HG02642 (cell line): Measurements from ENCODE around the gene SULT4A1.
"Not testable (repeated sequence)": the region's sequence is repeated elsewhere in the genome, so short reads cannot be mapped to it uniquely, and the experiment has no call there.

Experiments used
- ATAC-seq: cut with Tn5 transposase; IDR thresholded peaks from one replicate; pipeline ENCODE4 v1.9.1; 2021; ENCODE audit warnings: mild to moderate bottlenecking; ENCODE audit not compliant: unreplicated experiment, poor library complexity

Gene SULT4A1, protein sequence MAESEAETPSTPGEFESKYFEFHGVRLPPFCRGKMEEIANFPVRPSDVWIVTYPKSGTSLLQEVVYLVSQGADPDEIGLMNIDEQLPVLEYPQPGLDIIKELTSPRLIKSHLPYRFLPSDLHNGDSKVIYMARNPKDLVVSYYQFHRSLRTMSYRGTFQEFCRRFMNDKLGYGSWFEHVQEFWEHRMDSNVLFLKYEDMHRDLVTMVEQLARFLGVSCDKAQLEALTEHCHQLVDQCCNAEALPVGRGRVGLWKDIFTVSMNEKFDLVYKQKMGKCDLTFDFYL

DNA sequence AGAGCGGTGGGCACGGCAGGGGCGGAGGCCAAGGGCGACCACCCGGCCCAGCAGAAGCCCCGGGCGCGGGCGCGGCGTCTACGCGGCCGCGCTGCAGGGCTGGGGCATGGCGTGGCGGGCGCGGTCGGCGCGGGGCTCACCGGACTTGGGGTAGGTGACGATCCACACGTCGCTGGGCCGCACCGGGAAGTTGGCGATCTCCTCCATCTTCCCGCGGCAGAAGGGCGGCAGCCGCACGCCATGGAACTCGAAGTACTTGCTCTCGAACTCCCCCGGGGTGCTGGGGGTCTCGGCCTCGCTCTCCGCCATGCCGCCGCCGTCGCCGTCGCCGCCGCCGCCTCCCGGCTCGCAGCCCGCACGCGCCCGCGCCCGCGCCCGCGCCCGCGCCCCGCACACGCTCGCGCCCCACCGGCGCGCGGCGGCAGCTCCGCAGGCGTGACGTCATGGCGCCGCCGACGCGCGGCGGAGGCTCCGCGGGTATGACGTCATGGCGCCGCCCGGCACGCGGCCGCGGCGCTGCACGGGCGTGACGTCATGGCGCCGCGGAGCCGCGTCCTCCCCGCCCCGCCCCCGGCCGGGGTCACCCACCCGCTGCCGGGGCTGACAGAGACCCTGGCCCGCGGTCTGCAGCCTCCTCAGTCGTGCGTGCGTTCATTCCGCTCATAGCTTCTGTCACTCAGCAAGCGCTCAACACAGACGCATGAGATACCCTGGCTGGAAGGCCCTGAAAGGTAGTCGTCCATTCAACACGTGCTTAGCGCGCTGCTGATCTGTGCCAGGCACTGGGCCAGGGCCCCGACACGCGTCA is at the start of gene SULT4A1:
SULT4A1 (minus strand) TSS at position 440 of the 808 bp plus-strand sequence; CDS start at position 309, 131 bp downstream.
- ATAC-seq: no peak

DNA sequence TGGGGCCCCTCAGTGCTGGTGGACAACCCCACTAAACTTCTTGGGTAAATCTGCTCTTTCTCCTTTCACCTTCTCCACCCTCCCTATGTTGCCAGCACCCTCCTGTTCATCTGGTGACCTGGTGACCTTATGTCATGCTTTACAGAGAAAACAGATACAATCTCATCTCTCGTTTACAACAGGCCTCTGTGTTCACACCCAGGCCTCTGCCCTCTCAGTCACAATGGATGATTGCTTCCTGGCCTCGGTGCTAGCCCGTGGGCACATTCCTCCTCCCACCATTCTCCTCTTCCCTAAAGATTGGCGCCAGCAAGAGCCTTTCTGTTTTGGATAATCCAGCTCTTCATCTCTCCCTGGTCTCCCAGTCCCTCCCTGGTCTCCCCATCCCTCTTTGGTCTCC is 49.0 kb upstream of the SULT4A1 start:
- ATAC-seq: no peak

DNA sequence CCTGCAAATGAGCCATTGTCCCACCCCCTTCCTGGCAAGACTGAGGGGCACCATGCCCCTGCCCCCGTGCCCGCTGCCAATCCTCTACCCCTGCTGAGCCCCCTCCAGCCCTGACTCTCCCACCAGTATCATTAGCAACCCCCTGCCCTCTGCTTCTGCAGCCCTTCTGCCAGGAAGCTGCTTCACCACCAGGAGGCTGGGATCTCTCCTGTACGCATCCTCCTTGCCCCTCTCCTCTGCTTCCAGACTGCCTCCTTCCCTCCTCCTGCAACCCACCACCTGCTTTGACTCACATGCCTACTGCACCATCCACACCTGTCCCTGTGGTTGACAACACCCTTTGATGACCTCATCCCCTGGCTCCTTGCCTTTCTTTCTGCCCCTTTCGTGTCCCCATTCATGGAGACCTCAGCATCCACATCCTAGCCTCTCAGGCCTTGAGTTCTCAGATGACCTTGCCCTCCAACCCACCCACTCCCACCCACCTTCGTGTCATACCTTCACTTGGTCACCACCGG is 47.9 kb upstream of the SULT4A1 start:
- no peak for ATAC-seq

DNA sequence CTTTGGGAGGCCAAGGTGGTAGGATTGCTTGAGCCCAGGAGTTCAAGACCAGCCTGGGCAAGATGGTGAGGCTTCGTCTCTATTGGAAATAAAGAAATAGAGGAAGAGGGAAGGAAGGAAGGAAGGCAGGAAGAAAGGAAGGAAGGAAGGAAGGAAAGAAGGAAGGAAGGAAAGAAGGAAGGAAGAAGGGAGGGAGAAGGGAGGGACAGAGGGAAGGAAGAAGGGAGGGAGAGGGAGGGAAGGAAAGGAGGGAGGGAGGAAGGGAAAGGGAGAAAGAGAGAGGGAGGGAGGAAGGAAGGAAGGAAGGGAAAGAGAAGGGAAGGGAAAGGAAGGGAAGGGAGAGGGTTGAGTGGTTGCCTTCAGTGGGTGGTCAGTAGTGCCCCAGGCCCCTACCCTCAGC is 47.4 kb upstream of the SULT4A1 start:
- ATAC-seq: no peak

DNA sequence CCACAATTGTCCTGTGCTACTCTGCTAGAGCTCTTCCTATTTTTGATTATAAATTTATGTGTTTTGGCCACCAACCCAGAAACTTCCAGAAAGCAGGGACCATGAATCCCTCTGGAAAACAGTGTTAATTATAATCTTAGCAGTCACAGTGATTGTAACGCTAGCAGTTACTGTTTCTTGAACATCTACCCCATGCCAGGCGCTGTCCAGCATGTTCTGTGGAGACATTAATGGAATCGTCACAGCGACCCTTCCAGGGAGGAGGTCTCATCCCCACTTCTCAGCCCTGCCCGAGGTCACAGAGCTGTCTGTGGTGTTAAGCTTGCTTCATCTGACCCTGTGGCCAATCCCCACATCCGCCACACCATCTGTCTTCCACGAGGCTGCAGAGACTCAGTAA is 43.4 kb upstream of the SULT4A1 start:
- ATAC-seq: no peak

DNA sequence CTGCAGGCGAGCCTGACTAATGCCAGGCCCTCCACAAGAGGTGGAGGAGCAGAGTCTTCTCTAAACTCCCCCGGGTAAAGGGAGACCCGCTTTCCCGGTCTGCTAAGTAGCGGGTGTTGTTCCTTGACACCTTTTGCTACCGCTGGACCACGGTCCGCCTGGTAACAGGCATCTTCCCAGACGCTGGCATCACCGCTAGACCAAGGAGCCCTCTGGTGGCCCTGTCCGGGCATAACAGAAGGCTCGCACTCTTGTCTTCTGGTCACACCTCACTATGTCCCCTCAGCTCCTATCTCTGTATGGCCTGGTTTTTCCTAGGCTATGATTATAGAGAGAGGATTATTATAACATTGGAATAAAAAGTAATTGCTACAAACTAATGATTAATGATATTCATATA is 42.1 kb upstream of the SULT4A1 start:
- not testable (repeated sequence) for ATAC-seq

DNA sequence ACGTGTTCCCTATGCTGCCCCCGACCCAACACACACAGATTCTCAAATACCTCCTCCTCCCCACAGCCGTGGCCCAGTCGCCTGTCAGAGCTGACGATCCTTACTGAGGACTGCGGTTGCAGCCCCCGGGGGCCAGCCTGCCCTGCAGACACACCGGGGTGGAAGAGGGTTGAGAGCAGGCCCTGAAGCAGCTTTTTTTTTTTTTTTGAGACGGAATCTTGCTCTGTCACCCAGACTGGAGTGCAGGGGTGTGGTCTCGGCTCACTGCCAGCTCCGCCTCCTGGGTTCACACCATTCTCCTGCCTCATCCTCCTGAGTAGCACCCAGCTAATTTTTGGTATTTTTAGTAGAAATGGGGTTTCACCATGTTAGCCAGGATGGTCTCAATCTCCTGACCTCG is 40.7 kb upstream of the SULT4A1 start:
- ATAC-seq: not testable (repeated sequence)

DNA sequence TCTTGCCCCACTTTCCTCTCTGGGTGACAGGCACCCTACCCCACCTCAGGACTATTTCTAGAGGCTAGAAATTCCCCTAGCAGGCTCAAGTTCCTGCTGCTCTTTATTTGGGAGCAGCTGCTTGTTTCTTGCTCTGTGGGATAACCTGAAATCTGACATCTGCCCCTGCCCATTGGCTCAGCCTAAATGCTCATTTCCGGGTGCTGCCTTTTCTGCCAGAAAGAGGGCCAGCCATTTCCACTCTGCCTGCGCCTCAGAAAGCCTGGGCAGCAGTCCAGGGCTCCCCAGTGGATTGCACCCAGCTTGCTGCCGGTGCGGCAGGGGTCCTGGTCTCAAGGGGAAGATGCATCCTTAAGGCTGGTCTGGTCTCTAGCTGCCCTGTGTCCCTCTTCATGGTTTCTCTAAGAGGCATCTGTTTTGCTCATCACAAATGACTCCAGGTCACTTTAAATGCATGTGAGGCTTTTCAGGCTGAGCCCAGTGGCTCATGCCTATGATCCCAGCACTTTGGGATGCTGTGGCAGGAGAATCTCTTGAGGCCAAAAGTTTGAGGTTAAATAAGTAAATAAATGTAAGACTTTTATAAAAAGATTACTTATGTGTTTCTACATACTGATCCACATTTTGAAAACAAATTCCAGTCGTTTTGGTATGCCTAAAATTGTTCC is 39.8 kb upstream of the SULT4A1 start:
- ATAC-seq: no peak

DNA sequence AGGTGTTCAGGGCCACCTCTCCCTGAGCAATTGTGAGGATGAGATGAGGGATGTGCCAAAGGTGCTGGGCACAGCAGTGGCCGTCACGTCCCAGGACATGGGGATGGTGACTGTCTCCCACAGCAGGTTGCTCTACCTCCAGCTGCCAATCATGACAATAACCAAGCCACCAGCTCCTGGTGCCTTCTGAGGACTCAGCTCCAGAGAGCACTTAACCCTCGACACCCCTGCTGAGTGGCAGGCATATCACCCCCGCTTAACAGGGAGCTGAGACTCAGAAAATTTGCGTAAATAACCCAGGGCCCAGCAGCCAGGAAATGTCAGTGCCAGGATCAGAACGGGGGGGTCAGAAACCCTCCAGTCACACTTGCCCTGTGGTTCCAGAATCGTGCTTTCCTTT is 37.9 kb upstream of the SULT4A1 start:
- ATAC-seq: no peak

DNA sequence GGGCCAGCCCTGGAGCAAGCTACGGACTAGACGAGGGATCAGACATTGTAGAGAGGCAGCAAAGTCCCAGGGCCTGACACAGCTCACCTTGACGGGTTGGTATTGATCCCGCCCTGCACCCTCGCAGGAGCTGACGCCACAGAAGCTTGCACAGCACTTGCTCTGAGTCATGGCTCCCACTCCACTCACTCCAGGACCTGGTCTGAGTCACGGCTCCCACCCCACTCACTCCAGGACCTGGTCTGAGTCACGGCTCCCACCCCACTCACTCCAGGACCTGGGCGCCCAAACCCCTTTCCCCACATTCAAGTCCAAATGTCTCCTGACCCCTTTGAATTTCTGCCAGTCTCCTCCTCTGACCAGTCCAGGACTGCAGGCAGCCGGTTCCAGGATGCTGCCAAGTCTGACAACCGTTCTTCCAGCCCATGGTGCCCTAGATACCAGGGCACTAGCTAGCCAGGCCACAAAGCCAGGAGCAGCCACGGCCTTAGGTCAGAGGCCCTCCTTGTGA is 35.5 kb upstream of the SULT4A1 start:
- no peak for ATAC-seq

DNA sequence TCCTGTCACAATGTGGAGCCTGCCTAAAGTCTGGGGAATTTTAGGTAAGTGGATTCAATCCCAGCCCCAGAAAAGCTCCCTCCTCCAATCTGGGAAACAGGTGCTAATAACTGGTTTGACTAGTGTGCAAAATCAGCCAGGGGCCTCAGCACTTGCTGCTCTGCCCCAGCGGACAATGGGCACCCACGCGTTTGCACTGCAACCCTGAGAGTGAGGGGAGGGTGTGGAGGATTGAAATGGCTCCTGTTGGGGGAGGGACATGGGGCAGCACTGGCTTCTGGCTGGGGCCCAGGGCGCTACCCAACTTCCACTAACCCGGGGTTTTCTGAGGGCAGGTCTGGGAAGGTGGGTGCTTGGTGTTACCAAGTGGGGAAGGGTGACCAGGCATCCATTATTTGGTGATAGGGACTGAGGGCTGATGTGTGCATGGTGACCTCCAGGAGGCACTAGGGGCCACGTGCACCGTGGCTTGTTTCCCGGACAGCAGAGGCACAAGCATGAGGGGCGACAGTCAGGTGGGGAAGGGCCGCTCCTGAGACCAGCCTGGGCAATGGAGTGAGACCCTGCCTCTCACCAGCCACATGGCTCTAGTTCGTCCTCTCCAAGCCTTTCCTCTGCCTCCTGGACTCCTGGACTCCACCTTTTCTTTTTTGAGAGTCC is 33.8 kb upstream of the SULT4A1 start:
- ATAC-seq: no peak

DNA sequence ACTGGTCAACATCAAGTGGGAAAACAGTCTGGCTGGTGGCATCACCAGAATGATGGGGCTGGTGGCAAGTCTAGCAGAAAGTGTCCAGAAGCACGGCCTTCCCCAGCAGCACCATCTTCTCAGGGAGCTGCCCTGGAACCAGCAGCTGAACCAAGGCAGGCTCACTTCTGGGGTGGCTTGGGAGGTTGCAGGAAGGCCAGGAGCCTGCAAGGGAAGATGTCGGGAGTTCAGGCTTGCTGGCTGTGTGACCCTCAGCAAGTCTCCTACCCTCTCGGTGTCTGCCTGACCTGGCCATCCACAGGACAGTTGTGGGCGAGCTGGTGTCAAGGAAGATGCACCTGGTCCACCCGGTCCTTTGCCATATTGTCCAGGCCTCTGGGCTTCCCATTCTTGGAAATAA is 31.8 kb upstream of the SULT4A1 start:
- ATAC-seq: no peak

DNA sequence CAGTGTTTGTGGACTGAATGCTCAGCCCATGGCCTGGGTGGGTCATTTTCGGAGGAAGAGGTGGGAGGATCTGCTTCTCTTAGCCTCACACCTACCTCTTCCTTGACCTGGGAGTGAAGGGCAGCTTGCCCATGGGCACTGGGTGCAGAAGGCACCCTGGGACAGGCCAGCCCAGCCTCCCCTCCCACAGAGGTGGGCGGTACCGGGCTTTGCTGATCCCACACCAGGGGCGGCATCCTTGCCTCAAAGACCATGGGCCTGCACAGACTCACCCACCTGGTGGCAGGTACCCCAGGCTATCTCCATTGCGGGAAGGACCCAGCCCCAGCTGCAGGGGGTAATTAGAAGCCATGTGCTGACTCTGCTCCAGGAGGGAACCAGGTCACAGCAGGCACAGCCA is 31.0 kb upstream of the SULT4A1 start:
- no peak for ATAC-seq

DNA sequence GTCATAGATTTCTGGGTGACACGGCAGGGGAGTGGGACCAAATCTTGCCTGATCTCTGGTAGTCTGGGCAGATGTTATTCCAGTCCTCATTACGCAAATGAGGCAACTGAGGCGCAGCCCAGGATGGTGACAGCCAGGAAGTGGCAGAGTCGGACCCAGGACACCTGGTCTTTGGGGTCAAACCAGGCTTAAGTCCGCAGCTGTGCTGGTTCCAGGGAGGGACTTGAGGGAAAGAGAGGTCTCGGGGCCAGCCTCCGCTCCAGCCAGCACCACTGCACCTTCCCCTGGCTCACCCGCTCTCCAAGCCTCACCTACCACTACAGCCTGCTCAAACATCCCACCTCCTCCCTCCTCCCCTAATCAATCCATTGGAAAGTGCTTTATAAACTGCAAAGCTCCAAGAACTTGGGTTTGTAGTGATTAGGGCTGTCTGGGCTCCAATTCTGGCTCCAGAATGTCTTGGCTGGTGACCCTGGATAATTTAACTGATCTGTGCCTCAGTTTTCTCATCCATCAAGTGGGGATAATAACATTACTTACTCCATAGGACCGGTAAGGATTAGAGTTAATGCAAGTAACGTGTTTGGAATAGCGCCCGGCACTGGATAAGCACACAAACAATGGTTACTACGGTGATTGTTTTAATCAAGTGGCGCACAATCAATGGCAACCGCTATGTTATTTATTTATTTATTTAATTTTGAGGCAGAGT is 30.0 kb upstream of the SULT4A1 start:
- ATAC-seq: no peak

DNA sequence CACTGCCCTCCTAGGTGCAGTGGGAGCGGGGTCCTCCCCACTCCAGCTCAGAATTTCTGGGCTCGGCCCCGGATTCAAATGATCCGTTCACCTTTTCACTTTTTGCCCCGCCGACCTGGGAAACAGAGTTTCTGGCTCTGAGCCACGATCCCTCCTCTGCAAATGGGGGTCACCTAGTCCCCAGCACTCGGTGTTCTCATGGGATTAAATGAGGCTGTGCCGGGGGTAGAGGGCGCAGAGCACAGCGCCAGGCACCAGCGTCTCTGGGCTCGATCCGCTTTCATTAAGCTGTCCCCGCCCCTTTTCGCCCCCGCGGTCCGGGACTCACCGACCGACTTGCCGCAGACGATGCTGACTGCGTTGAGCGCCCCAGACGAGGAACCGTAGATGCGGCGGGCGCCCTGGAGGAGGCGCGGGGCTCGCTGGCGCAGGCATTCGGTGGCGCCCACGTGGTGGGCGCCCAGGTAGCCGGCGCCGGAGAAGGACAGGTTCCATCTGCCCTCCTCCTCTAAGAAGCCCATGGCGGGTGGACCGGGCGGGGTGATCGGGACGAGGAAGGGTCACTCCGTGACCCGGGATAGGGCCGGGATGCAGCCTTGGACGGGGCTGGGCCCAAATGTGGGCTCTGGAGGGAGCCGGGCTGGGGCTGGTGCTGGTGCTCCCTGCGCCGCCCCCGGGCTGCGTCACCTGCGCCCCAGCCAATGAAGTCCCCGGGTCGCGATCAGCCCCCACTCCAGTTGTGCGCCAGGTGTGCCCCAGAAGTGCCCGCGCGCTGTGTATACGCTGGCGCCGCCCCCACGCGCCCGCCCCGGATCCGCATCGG is 29.3 kb upstream of the SULT4A1 start, which contains the start of gene PNPLA5:
PNPLA5 (minus strand) TSS at position 654 of the 823 bp plus-strand sequence; CDS start at position 521, 133 bp downstream.
- ATAC-seq: no peak

DNA sequence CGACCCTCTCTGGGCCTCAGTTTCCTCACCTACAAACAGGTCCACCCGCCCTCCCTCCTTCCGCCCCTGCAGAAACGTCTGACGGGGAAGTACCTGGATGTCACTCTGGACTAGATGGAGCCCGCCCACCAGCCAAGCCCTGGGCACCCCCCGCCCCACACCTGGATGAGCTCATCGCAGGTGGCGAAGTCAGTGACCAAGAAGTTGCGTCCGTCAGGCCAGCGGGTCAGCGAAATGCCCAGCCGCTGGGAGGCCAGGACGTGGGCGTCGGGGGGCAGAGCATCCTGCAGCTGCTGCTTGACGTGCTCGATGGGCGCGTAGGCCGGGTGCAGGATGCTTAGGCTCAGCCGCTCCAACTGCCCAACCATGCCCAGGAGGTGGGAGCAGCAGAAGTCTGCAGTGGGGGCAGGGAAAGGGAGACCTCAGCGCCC is 28.6 kb upstream of the SULT4A1 start:
- no peak for ATAC-seq

DNA sequence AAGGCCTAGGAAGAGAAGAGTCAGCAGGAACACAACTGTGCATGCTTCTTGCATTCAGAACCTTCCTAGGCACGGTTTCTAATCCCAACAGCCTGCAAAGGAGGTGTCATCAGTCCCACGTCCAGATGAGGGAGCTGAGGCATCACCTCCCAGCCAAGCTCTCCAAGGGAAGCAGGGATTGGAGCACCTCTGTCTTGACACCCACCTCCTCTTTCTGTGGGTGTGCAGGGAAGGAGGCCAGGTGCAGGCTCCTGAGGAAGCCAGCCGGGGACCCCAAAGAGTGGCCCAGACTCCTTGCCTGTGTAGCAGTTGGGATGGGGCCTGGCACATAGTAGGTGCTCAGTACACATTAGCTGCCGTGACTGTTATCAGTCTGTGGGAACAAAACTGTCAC is 27.5 kb upstream of the SULT4A1 start:
- no peak for ATAC-seq

DNA sequence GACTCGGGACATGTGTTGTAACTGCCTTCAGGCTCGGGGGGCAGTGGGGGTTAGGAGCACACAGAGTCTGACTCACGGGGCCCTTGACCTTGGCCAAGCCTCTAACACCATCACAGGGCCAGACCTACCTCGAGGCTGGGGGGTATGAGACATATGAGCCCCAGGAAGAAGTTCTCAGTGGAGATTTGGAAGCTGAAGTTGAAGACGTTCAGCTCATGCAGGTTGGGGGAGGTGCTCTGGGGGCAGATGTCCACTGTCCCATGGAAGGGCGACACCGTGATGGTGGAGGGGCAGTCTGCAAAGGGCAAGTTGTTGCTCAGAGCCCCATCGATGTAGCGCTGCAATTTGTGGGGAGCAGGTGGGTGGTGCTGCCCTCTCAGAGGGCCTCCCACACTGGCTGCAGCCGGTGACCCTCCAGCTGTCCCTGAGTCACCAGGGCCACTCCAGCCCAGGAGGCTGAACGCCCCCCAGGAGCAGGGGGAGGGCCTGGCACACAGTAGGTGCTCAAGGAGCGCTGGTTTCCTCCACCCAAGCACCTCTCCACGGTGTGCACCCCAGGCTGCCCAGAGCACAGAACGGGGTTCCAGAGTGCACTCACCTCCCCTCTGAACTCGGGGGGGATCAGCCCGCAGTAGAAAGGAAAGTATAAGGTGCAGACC is 27.0 kb upstream of the SULT4A1 start:
- ATAC-seq: no peak
